WERI-Rb-1 (cell line): Measurements from ENCODE around the gene ZBTB20.

Experiments
- DNase-seq: peaks from one replicate; pipeline ENCODE4 v3.0.0-alpha.2; 2020
- H3K27ac ChIP-seq: fragments of 250-450 bp; sonication (Bioruptor Pico); 2 replicates; pipeline ENCODE4 v1.5.1; 2020; ENCODE audit warnings: mild to moderate bottlenecking, moderate library complexity
- H3K27me3 ChIP-seq: fragments of 250-450 bp; sonication (Bioruptor Pico); 2 replicates; pipeline ENCODE4 v1.5.1; 2021; ENCODE audit warnings: mild to moderate bottlenecking, low read depth, moderate library complexity; ENCODE audit not compliant: insufficient read depth, severe bottlenecking
- H3K36me3 ChIP-seq: fragments of 250-450 bp; sonication (Bioruptor Pico); 2 replicates; pipeline ENCODE4 v1.5.1; 2020; ENCODE audit warnings: mild to moderate bottlenecking, moderate library complexity
- H3K4me3 ChIP-seq: 2 replicates; pipeline ENCODE4 v1.5.1; 2011; ENCODE audit warnings: low read depth, mild to moderate bottlenecking, control low read depth, low read length
- H3K9me3 ChIP-seq: fragments of 250-450 bp; sonication (Bioruptor Pico); 2 replicates; pipeline ENCODE4 v1.5.1; 2021; ENCODE audit warnings: mild to moderate bottlenecking, moderate library complexity; ENCODE audit not compliant: severe bottlenecking
- CTCF ChIP-seq: IDR thresholded peaks from 2 replicates; pipeline ENCODE4 v1.5.1; 2011; ENCODE audit warnings: low read depth, mild to moderate bottlenecking, control low read depth, inconsistent platforms, low read length

The ZBTB20 gene

GRCh38 chr3:114711321-114711886 lies 435.7 kb downstream of the ZBTB20 start:
- no peak for TF ChIP-seq CTCF

GRCh38 chr3:114709102-114709501 lies 438.0 kb downstream of the ZBTB20 start:
- no peak overlapping the region for H3K4me3 ChIP-seq
- H3K27ac ChIP-seq: no peak overlapping the region
- no peaks in the 10 kb centered on the region for H3K36me3 ChIP-seq
- DNase-seq: no peak
- TF ChIP-seq CTCF: no peak
- no peaks in the 10 kb centered on the region for H3K9me3 ChIP-seq
- peaks cover 4% of the 10 kb centered on the region for H3K27me3 ChIP-seq

More at GRCh38 chr3:114711321-114711886, 435.7 kb downstream of the ZBTB20 start:
- Histone ChIP-seq H3K4me3 (no peak overlapping the region), H3K36me3 (no peaks in the 10 kb centered on the region), H3K27ac (no peak overlapping the region), H3K27me3 (peaks cover 4% of the 10 kb centered on the region), H3K9me3 (no peaks in the 10 kb centered on the region)
- no peak for DNase-seq

GRCh38 chr3:114707252-114707860 lies 439.7 kb downstream of the ZBTB20 start:
- H3K36me3 ChIP-seq: no peaks in the 10 kb centered on the region
- no peak for DNase-seq
- H3K9me3 ChIP-seq: no peaks in the 10 kb centered on the region
- H3K27me3 ChIP-seq: peaks cover 6% of the 10 kb centered on the region
- no peak overlapping the region for H3K4me3 ChIP-seq
- no peak overlapping the region for H3K27ac ChIP-seq
- TF ChIP-seq CTCF: no peak

GRCh38 chr3:114706591-114707232 lies 440.4 kb downstream of the ZBTB20 start:
- Histone ChIP-seq H3K27ac (no peak overlapping the region), H3K9me3 (no peaks in the 10 kb centered on the region), H3K27me3 (peaks cover 6% of the 10 kb centered on the region), H3K4me3 (no peak overlapping the region), H3K36me3 (no peaks in the 10 kb centered on the region)
- no peak for DNase-seq
- no peak for TF ChIP-seq CTCF

GRCh38 chr3:114700637-114701234 lies 446.4 kb downstream of the ZBTB20 start:
- Histone ChIP-seq H3K9me3 (no peaks in the 10 kb centered on the region), H3K4me3 (no peak overlapping the region), H3K27me3 (peaks cover 6% of the 10 kb centered on the region), H3K36me3 (no peaks in the 10 kb centered on the region), H3K27ac (no peak overlapping the region)
- no peak for DNase-seq
- no peak for TF ChIP-seq CTCF
